ENCODE results near the gene FOXB1.

GRCh38 chr15:59993950-59994401, 10.1 kb upstream of the FOXB1 start:
- TF ChIP-seq EZH2 (IDR thresholded peaks at IDR 0.05; ENCODE audit: borderline replicate concordance, insufficient read depth, low read length, poor library complexity, severe bottlenecking) (no peak), CTCF (IDR thresholded peaks at IDR 0.05; ENCODE audit: poor library complexity, severe bottlenecking) (no peak)
